Jurkat, Clone E6-1 (cell line): ENCODE results near the gene GPR137C. TPM values are rescaled to one million over a fixed set of nuclear protein-coding genes. Genes with fewer than 3 reads are reported as not detected.
A peak's percentile ranks its signal among the peaks of the same experiment; 100 is the strongest.

Source experiments
- DNase-seq: peaks from one replicate; pipeline ENCODE4 v3.0.0-alpha.2; 2011; ENCODE audit warnings: low read depth, low spot score
- H3K4me3 ChIP-seq: 2 replicates; pipeline ENCODE4 v1.5.1; 2011; ENCODE audit warnings: mild to moderate bottlenecking, low read length, control low read depth, moderate library complexity
- polyA plus RNA-seq: library from polyadenylated mRNA; unstranded; fragments of >200 nt; gene quantifications from one replicate; pipeline ENCODE4 v1.2.1, GENCODE V29; 2012; ENCODE audit warnings: missing spikeins; ENCODE audit not compliant: insufficient read length, insufficient read depth

GPR137C gene
- polyA plus RNA-seq: 0.52 TPM

GRCh38 chr14:52552063-52552988 is at the start of gene GPR137C, which contains the start of gene TXNDC16:
Gene GPR137C (plus strand): TSS chr14:52552836. CDS start chr14:52553148, 312 bp downstream.
Gene TXNDC16 (minus strand): TSS chr14:52552505. CDS start chr14:52543557, 8,948 bp downstream.
- peak; percentile 99 for DNase-seq
- H3K4me3 ChIP-seq: peak within 1 kb of the TSS; percentile 82

GRCh38 chr14:52513249-52513648 is 39.4 kb upstream of the GPR137C start:
- no peak for DNase-seq
- H3K4me3 ChIP-seq: no peak overlapping the region

- DNase-seq: no peak
- H3K4me3 ChIP-seq: no peak overlapping the region
Observed at GRCh38 chr14:52514046-52514811, 38.4 kb upstream of the GPR137C start.

- DNase-seq: no peak
- H3K4me3 ChIP-seq: no peak overlapping the region
Observed at GRCh38 chr14:52522033-52522432, 30.6 kb upstream of the GPR137C start.

GRCh38 chr14:52522581-52523345 is 29.9 kb upstream of the GPR137C start:
- no peak overlapping the region for H3K4me3 ChIP-seq
- DNase-seq: no peak

- no peak for DNase-seq
- H3K4me3 ChIP-seq: no peak overlapping the region
Observed at GRCh38 chr14:52527052-52527451, 25.6 kb upstream of the GPR137C start.

GRCh38 chr14:52531481-52531880 is 21.2 kb upstream of the GPR137C start:
- no peak overlapping the region for H3K4me3 ChIP-seq
- DNase-seq: no peak

GRCh38 chr14:52536269-52536668 is 16.4 kb upstream of the GPR137C start:
- no peak overlapping the region for H3K4me3 ChIP-seq
- no peak for DNase-seq

GRCh38 chr14:52538623-52539022 is 14.0 kb upstream of the GPR137C start:
- DNase-seq: no peak
- H3K4me3 ChIP-seq: no peak overlapping the region

GRCh38 chr14:52545584-52546317 is 6.9 kb upstream of the GPR137C start:
- H3K4me3 ChIP-seq: no peak overlapping the region
- no peak for DNase-seq

- no peak for DNase-seq
- no peak overlapping the region for H3K4me3 ChIP-seq
Observed at GRCh38 chr14:52546318-52546670, 6.3 kb upstream of the GPR137C start.

- H3K4me3 ChIP-seq: no peak overlapping the region
- DNase-seq: no peak
Observed at GRCh38 chr14:52547027-52547426, 5.6 kb upstream of the GPR137C start.

GRCh38 chr14:52547526-52547925 is 5.1 kb upstream of the GPR137C start:
- no peak for DNase-seq
- H3K4me3 ChIP-seq: no peak overlapping the region

GRCh38 chr14:52550661-52551060 is 2.0 kb upstream of the GPR137C start:
- DNase-seq: no peak
- H3K4me3 ChIP-seq: no peak overlapping the region

- DNase-seq: no peak
- peak overlapping the region; percentile 82 for H3K4me3 ChIP-seq
Observed at GRCh38 chr14:52551205-52551604, 1.4 kb upstream of the GPR137C start.

GRCh38 chr14:52551696-52552062 is 957 bp upstream of the GPR137C start:
- DNase-seq: no peak
- peak overlapping the region; percentile 82 for H3K4me3 ChIP-seq

GRCh38 chr14:52553002-52553670 is 500 bp downstream of the GPR137C start:
- H3K4me3 ChIP-seq: peak overlapping the region; percentile 72
- DNase-seq: no peak
